ENCODE data around the gene TSHR. TPM values are rescaled to one million over a fixed set of nuclear protein-coding genes. Genes with fewer than 3 reads are reported as not detected.
"Not testable (repeated sequence)": the region's sequence is repeated elsewhere in the genome, so short reads cannot be mapped to it uniquely, and the experiment has no call there.

TSHR gene
- total RNA-seq, 2 donors from 2014 or later: 0.63 TPM; not detected in 1

- no peak for ATAC-seq (ENCODE audit: insufficient number of reproducible peaks, low FRiP score, low read depth)
- Histone ChIP-seq H3K36me3 (no peaks in the 10 kb centered on the region), H3K27me3 (replicated peaks; ENCODE audit: insufficient read depth) (no peaks in the 10 kb centered on the region), H3K4me3 (no peak overlapping the region), H3K4me1 (ENCODE audit: control insufficient read depth in 1 of 2, low read depth in 2 of 2) (no peaks in the 10 kb centered on the region), H3K27ac (no peak overlapping the region), H3K9me3 (no peaks in the 10 kb centered on the region)
- no peak for DNase-seq (ENCODE audit: low spot score)
- TF ChIP-seq CTCF (IDR thresholded peaks at IDR 0.05): no peak
Measured at GRCh38 chr14:81006266-81006665, 50.8 kb downstream of the TSHR start.

GRCh38 chr14:81007131-81007530 is 51.7 kb downstream of the TSHR start:
- Histone ChIP-seq H3K9me3 (no peaks in the 10 kb centered on the region), H3K27me3 (replicated peaks; ENCODE audit: insufficient read depth) (no peaks in the 10 kb centered on the region), H3K4me1 (ENCODE audit: control insufficient read depth in 1 of 2, low read depth in 2 of 2) (no peaks in the 10 kb centered on the region), H3K36me3 (no peaks in the 10 kb centered on the region), H3K27ac (no peak overlapping the region), H3K4me3 (no peak overlapping the region)
- no peak for DNase-seq (ENCODE audit: low spot score)
- no peak for ATAC-seq (ENCODE audit: insufficient number of reproducible peaks, low FRiP score, low read depth)
- no peak for TF ChIP-seq CTCF (IDR thresholded peaks at IDR 0.05)

GRCh38 chr14:81009346-81009745 is 53.9 kb downstream of the TSHR start:
- ATAC-seq (ENCODE audit: insufficient number of reproducible peaks, low FRiP score, low read depth) (no peak), DNase-seq (ENCODE audit: low spot score) (no peak)
- TF ChIP-seq CTCF (IDR thresholded peaks at IDR 0.05): no peak

DNA sequence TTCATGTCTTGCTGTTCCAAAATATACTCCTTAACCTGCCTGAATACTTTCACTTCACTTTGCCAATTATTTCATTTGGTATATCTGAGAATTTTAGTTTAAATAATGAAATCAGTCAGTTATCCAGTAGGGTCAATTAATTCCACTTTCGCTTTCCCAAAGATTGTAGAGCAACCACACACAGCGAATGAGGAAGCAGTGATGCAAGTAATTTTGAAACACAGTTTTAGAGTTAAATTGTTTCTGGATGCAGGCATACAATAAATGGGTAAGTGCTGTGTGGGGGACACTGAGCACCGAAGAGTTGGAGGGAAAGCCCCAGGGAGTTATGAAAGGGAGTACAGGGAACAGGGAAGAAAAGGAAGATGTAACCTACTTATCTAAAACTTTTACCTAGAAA is 62.8 kb downstream of the TSHR start:
- Histone ChIP-seq H3K27me3 (replicated peaks; ENCODE audit: insufficient read depth) (no peaks in the 10 kb centered on the region), H3K4me1 (ENCODE audit: control insufficient read depth in 1 of 2, low read depth in 2 of 2) (no peaks in the 10 kb centered on the region), H3K36me3 (no peaks in the 10 kb centered on the region), H3K4me3 (peak overlapping the region; percentile 16), H3K9me3 (no peaks in the 10 kb centered on the region), H3K27ac (no peak overlapping the region)
- DNase-seq (ENCODE audit: low spot score) (no peak), ATAC-seq (ENCODE audit: insufficient number of reproducible peaks, low FRiP score, low read depth) (no peak)
- TF ChIP-seq CTCF (IDR thresholded peaks at IDR 0.05): no peak

More at GRCh38 chr14:81009346-81009745, 53.9 kb downstream of the TSHR start:
- Histone ChIP-seq H3K4me3 (no peak overlapping the region), H3K9me3 (no peaks in the 10 kb centered on the region), H3K4me1 (ENCODE audit: control insufficient read depth in 1 of 2, low read depth in 2 of 2) (no peaks in the 10 kb centered on the region), H3K27me3 (replicated peaks; ENCODE audit: insufficient read depth) (no peaks in the 10 kb centered on the region), H3K36me3 (no peaks in the 10 kb centered on the region), H3K27ac (no peak overlapping the region)

DNA sequence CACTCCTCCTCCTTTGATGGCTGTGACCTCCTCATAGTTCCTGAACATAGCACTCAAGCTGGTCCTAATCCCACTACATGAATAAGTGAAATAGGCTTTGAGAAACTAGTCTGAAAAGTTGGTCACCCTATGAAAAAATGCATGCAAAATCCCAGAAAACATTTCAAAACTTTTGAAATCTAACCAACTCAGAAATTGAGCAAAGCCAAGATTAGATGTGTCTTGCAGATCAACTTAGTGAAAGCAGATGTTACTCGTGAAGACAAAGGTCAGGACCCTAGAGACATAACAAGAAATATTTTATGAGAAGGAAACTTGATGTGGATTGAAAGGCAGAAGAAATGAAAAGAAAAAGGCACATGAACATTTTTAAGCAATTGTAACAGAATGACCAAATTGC is 63.3 kb downstream of the TSHR start:
- Histone ChIP-seq H3K27ac (no peak overlapping the region), H3K36me3 (no peaks in the 10 kb centered on the region), H3K9me3 (no peaks in the 10 kb centered on the region), H3K4me1 (ENCODE audit: control insufficient read depth in 1 of 2, low read depth in 2 of 2) (no peaks in the 10 kb centered on the region), H3K4me3 (no peak overlapping the region), H3K27me3 (replicated peaks; ENCODE audit: insufficient read depth) (no peaks in the 10 kb centered on the region)
- TF ChIP-seq CTCF (IDR thresholded peaks at IDR 0.05): no peak
- ATAC-seq (ENCODE audit: insufficient number of reproducible peaks, low FRiP score, low read depth) (no peak), DNase-seq (ENCODE audit: low spot score) (no peak)

DNA sequence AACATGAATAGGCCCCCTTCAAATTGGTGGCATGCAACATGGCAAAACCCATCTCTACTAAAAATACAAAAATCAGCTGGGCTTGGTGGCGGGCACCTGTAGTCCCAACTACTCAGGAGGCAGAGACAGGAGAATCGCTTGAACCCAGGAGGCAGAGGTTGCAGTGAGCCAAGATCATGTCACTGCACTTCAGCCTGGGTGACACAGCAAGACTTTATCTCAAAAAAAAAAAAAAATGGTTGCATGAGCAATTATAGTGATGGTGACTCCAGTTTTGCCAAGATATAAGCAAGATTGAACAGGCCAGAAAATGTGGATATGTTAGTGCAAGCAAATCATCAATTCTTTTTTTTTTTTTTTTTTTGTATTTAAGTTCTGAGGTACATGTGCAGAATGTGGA is 63.7 kb downstream of the TSHR start:
- H3K4me1 ChIP-seq (ENCODE audit: control insufficient read depth in 1 of 2, low read depth in 2 of 2); H3K9me3 ChIP-seq; H3K27me3 ChIP-seq (replicated peaks; ENCODE audit: insufficient read depth); H3K36me3 ChIP-seq; H3K4me3 ChIP-seq; DNase-seq (ENCODE audit: low spot score); ATAC-seq (ENCODE audit: insufficient number of reproducible peaks, low FRiP score, low read depth); H3K27ac ChIP-seq: not testable (repeated sequence)

Data from thoracic aorta (tissue), 2 donors.